Esophagus squamous epithelium (tissue), 5 donors: Measurements from ENCODE around the gene FYCO1. TPM values are rescaled to one million over a fixed set of nuclear protein-coding genes. Genes with fewer than 3 reads are reported as not detected.

ENCODE experiments used
- DNase-seq: peaks from one replicate; lab custom pipeline; 2025; lab: John Stamatoyannopoulos, UW
- H3K27ac ChIP-seq, 4 donors: fragments of 200-600 bp; sonication (generic); one replicate each; pipeline ENCODE4 v1.5.1; 2016 to 2019; ENCODE audit warnings: mild to moderate bottlenecking in 1 of 4
- H3K27me3 ChIP-seq, 4 donors: fragments of 200-600 bp; sonication (generic); 1 replicate in 3 of 4; 2 replicates in 1 of 4; pipeline versions ENCODE4 v1.5.1 to v1.6.0; 2017 to 2021; ENCODE audit warnings: antibody characterized with exemption in 1 of 4
- H3K36me3 ChIP-seq, 3 donors: fragments of 200-600 bp; sonication (generic); one replicate each; pipeline ENCODE4 v1.5.1; 2016 to 2019
- H3K4me1 ChIP-seq, 3 donors: fragments of 200-600 bp; sonication (generic); one replicate each; pipeline ENCODE4 v1.5.1; 2017 to 2019
- H3K4me3 ChIP-seq, 4 donors: fragments of 200-600 bp; sonication (generic); 1 replicate in 3 of 4; 2 replicates in 1 of 4; pipeline ENCODE4 v1.5.1; 2016 to 2019; ENCODE audit warnings: mild to moderate bottlenecking in 2 of 4, moderate library complexity in 1 of 4
- H3K9me3 ChIP-seq, 3 donors: fragments of 200-600 bp; sonication (generic); one replicate each; pipeline ENCODE4 v1.5.1; 2016 to 2019
- POLR2A ChIP-seq, 4 donors: fragments of 450-650 bp; IDR thresholded peaks; one replicate each; pipeline ENCODE4 v1.6.1; 2017; ENCODE audit warnings: antibody characterized with exemption in 4 of 4, mild to moderate bottlenecking in 4 of 4, moderate library complexity in 3 of 4
- WGBS, 2 donors: methylation state at CpG; one replicate each; pipeline ENCODE4 v1.1.5; 2018; 5-methylcytosine and 5-hydroxymethylcytosine counted together
- intact Hi-C: fragments of 100-400 bp; cut with DNase I; formaldehyde crosslinking; loops from one replicate; pipeline ENCODE4 v1.15.0; 2022
- total RNA-seq, 4 donors: library from RNA; depleted of rRNA; stranded (reverse); fragments of >200 nt; gene quantifications; one replicate each; pipeline ENCODE4 v1.1.0, GENCODE V29; 2016
- TF ChIP-seq, protein P1 (sequence below), 6 experiments: fragments of 450-650 bp in 4 of 6; fragments of 200-600 bp in 2 of 6; sonication (generic) in 2 of 6; IDR thresholded peaks; one replicate each; pipeline ENCODE4 v1.5.1; 2016 to 2019; ENCODE audit warnings: antibody characterized with exemption in 6 of 6, mild to moderate bottlenecking in 4 of 6, moderate library complexity in 4 of 6
- donor health status: DM: yes; HTN: yes; CAD: no.

FYCO1 gene
- total RNA-seq, 4 donors from 2014 or later: 17.8 to 33.3 (median 25.0) TPM

DNA sequence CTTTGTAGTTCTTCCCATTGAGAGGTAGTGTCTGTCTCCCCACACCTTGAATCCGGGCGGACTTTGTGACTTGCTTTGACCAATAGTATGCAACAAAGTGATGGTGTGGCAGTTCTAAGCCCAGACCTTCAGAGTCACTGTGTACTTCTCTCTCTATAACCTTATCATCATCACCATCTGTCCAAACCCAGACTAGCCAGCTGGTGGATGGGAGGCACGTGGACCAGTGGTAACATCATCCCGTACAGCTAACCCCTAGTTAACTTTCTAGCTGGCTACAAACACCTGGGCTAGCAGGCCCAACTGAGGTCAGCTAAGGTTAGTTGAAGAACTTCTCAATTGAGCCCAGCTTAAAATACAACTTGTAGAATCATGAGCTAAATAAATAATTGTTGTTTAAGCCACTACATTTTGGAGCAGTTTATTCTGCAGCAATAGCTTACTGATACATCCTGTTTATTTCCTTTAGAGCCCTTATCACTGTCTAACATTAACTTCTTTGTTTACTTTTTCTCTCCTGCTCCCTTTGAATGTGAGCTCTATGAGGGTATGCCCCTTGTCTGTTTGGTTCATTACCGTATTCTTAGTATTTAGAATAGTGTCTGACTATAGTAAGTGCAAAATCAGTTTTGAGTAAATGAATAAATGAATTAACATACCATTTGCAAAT, 120.8 kb downstream of the FYCO1 start:
- no peak overlapping the region for H3K27ac ChIP-seq
- H3K9me3 ChIP-seq: no peaks in the 10 kb centered on the region
- no peak overlapping the region for H3K4me3 ChIP-seq
- H3K27me3 ChIP-seq: no peaks in the 10 kb centered on the region
- DNase-seq: no peak
- no peaks in the 10 kb centered on the region for H3K4me1 ChIP-seq
- intact Hi-C loops: no loop called here
- no peak for TF ChIP-seq POLR2A (IDR thresholded peaks at IDR 0.05)
- TF ChIP-seq, protein P1, sequence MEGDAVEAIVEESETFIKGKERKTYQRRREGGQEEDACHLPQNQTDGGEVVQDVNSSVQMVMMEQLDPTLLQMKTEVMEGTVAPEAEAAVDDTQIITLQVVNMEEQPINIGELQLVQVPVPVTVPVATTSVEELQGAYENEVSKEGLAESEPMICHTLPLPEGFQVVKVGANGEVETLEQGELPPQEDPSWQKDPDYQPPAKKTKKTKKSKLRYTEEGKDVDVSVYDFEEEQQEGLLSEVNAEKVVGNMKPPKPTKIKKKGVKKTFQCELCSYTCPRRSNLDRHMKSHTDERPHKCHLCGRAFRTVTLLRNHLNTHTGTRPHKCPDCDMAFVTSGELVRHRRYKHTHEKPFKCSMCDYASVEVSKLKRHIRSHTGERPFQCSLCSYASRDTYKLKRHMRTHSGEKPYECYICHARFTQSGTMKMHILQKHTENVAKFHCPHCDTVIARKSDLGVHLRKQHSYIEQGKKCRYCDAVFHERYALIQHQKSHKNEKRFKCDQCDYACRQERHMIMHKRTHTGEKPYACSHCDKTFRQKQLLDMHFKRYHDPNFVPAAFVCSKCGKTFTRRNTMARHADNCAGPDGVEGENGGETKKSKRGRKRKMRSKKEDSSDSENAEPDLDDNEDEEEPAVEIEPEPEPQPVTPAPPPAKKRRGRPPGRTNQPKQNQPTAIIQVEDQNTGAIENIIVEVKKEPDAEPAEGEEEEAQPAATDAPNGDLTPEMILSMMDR (IDR thresholded peaks at IDR 0.05): no peak
- no peaks in the 10 kb centered on the region for H3K36me3 ChIP-seq
- 71 to 75% methylated on average over 5 of the region's 5 CpGs for WGBS, 2 donors

DNA sequence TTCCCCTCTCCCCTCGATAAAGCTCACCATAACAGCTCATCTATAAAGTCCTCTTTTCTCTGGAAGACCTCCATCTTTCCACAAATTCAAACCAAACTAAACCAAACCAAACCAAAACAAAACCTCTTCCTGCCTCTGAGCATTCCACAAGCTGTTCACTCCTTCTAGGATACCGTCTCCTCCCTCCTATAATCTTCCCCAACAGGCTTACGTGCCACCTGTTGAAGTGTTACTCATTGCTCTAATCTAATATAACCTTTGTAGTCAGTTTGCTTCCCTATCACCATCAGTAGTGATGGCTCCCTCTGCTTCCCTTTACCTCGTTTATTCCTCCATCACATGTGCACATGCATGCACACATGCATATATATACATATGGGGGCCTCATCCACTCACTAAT, 122.0 kb downstream of the FYCO1 start:
- intact Hi-C loops: no loop called here
- Histone ChIP-seq H3K9me3 (no peaks in the 10 kb centered on the region), H3K4me1 (no peaks in the 10 kb centered on the region), H3K36me3 (no peaks in the 10 kb centered on the region), H3K27me3 (no peaks in the 10 kb centered on the region), H3K4me3 (no peak overlapping the region), H3K27ac (no peak overlapping the region)
- TF ChIP-seq POLR2A (IDR thresholded peaks at IDR 0.05): no peak
- TF ChIP-seq, protein P1 (IDR thresholded peaks at IDR 0.05): no peak
- WGBS, 2 donors: 84 to 89% methylated on average over 4 of the region's 4 CpGs
- DNase-seq: no peak

DNA sequence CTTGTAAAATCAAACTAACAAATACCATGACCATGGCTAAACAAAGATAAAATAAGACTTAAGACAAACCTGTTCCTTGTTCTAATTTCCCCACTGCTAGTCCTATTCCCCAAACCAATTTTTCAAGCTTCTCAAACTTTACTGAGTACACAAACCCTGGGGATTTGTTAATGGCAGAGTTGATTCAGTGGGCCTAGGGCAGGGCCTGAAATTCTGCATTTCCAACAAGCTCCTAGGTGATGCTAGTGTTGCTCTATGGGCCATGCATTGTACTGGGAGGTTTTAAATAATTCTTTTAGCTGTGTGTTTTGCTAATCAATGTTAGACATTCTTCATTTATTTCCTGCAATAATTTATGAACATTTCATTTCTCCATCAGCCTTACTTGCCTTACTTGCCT, 122.6 kb downstream of the FYCO1 start:
- no peaks in the 10 kb centered on the region for H3K9me3 ChIP-seq
- intact Hi-C loops: no loop called here
- no peaks in the 10 kb centered on the region for H3K27me3 ChIP-seq
- no peak overlapping the region for H3K4me3 ChIP-seq
- H3K4me1 ChIP-seq: no peaks in the 10 kb centered on the region
- TF ChIP-seq, protein P1 (IDR thresholded peaks at IDR 0.05): no peak
- TF ChIP-seq POLR2A (IDR thresholded peaks at IDR 0.05): no peak
- H3K27ac ChIP-seq: no peak overlapping the region
- DNase-seq: no peak
- no peaks in the 10 kb centered on the region for H3K36me3 ChIP-seq

DNA sequence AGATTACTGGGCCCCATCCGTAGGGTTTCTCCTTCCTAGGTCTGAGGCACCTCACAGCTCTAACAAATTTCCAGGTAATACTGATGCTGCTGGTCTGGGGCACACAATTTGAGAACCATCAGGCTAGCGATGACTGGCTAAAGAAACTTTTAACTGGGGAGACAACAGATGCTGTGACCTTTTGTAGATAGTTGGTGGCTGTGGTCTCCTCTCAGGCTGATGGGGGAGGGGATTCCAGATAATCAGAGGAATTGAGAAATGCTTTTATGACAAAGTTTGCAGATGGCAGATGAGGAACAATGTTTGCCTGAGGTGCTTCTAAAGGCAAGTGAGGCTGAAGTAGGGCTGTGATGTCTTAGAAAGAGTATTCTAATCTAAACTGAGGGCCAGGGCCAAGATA, 123.1 kb downstream of the FYCO1 start:
- Histone ChIP-seq H3K36me3 (no peaks in the 10 kb centered on the region), H3K27ac (no peak overlapping the region), H3K9me3 (no peaks in the 10 kb centered on the region), H3K4me3 (no peak overlapping the region), H3K27me3 (no peaks in the 10 kb centered on the region), H3K4me1 (peaks cover 0 to 1% (median 0%) of the 10 kb centered on the region in 3 donors)
- 67 to 100% methylated on average over 1 to 2 of the region's 2 CpGs for WGBS, 2 donors
- intact Hi-C loops: no loop called here
- no peak for DNase-seq
- TF ChIP-seq, protein P1 (IDR thresholded peaks at IDR 0.05): no peak
- no peak for TF ChIP-seq POLR2A (IDR thresholded peaks at IDR 0.05)

DNA sequence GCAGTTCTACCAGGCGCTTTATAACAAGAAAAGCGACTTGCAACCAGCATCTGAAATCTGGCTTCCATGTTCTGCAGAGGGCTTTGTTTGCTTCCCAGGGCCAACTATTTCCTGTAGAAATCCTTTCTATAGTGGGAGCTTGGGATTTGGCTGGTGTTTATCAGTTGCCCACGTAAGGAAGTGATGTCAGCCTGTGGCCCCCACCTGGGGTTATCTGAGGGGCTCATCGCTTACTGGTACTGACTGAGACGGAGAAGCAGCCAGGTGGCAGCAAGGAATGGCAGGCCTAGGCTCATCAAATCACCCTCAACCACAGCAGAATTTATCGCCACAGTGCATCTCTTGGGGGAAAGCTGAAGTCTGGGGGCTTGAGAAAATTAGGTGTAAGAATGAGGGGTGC, 123.8 kb downstream of the FYCO1 start:
- no peaks in the 10 kb centered on the region for H3K36me3 ChIP-seq
- peaks cover 0 to 6% (median 0%) of the 10 kb centered on the region in 3 donors for H3K4me1 ChIP-seq
- no peak overlapping the region for H3K27ac ChIP-seq
- TF ChIP-seq, protein P1 (IDR thresholded peaks at IDR 0.05): no peak
- no peak for TF ChIP-seq POLR2A (IDR thresholded peaks at IDR 0.05)
- DNase-seq: no peak
- no peaks in the 10 kb centered on the region for H3K9me3 ChIP-seq
- no peak overlapping the region for H3K4me3 ChIP-seq
- H3K27me3 ChIP-seq: no peaks in the 10 kb centered on the region
- intact Hi-C loops: no loop called here
- WGBS, 2 donors: 78 to 92% methylated on average over 3 to 6 of the region's 6 CpGs
